Loucy (cell line): ENCODE data around the gene HADH.
"Not testable (repeated sequence)": the region's sequence is repeated elsewhere in the genome, so short reads cannot be mapped to it uniquely, and the experiment has no call there.

Experiments
- H2AFZ ChIP-seq: fragments of 200-600 bp; sonication (generic); 2 replicates; pipeline ENCODE4 v1.6.0; 2016; ENCODE audit warnings: antibody characterized with exemption, mild to moderate bottlenecking, low read length, moderate library complexity
- H3F3A ChIP-seq: fragments of 200-600 bp; 2 replicates; pipeline ENCODE4 v1.6.0; 2016; ENCODE audit warnings: antibody characterized with exemption, low read depth, mild to moderate bottlenecking
- H3K27me3 ChIP-seq: fragments of 200-600 bp; sonication (generic); 2 replicates; pipeline ENCODE4 v1.6.1; 2014; ENCODE audit warnings: low read length, mild to moderate bottlenecking; ENCODE audit not compliant: insufficient read depth, poor library complexity, severe bottlenecking
- H3K36me3 ChIP-seq: fragments of 200-600 bp; sonication (generic); 2 replicates; pipeline ENCODE4 v1.6.1; 2016; ENCODE audit warnings: low read length; ENCODE audit not compliant: insufficient read depth
- H3K4me1 ChIP-seq: fragments of 200-600 bp; sonication (generic); 2 replicates; pipeline ENCODE4 v1.5.1; 2014; ENCODE audit warnings: low read length, mild to moderate bottlenecking; ENCODE audit not compliant: insufficient read depth, poor library complexity, severe bottlenecking
- H3K4me2 ChIP-seq: fragments of 200-600 bp; sonication (generic); 2 replicates; pipeline ENCODE4 v1.6.0; 2014; ENCODE audit warnings: antibody characterized with exemption, low read length, low read depth, mild to moderate bottlenecking; ENCODE audit not compliant: poor library complexity, severe bottlenecking
- H3K4me3 ChIP-seq: fragments of 200-600 bp; sonication (generic); 2 replicates; pipeline ENCODE4 v1.5.1; 2014; ENCODE audit warnings: low read length, mild to moderate bottlenecking, mixed read lengths; ENCODE audit not compliant: poor library complexity, severe bottlenecking
- H3K79me2 ChIP-seq: fragments of 200-600 bp; sonication (generic); 2 replicates; pipeline ENCODE4 v1.6.1; 2014; ENCODE audit warnings: low read length; ENCODE audit not compliant: insufficient read depth
- H3K9ac ChIP-seq: fragments of 200-600 bp; sonication (generic); 2 replicates; pipeline ENCODE4 v1.6.0; 2014; ENCODE audit warnings: mild to moderate bottlenecking, low read depth, low read length, moderate library complexity; ENCODE audit not compliant: poor library complexity, severe bottlenecking
- H3K9me2 ChIP-seq: fragments of 200-600 bp; sonication (generic); replicated peaks from 2 replicates; pipeline ENCODE4 v1.6.1; 2016; ENCODE audit warnings: low read depth, low read length, mixed read lengths
- H3K9me3 ChIP-seq: fragments of 200-600 bp; sonication (generic); 2 replicates; pipeline ENCODE4 v1.6.1; 2014; ENCODE audit warnings: mild to moderate bottlenecking, antibody characterized with exemption, low read length, low read depth; ENCODE audit not compliant: insufficient read depth
- H4K20me1 ChIP-seq: fragments of 200-600 bp; sonication (generic); 2 replicates; pipeline ENCODE4 v1.6.0; 2014; ENCODE audit warnings: antibody characterized with exemption, low read length, mild to moderate bottlenecking; ENCODE audit not compliant: insufficient read depth, poor library complexity, severe bottlenecking
- EZH2phosphoT487 ChIP-seq: fragments of 200-600 bp; IDR thresholded peaks from 2 replicates; pipeline ENCODE4 v1.6.1; 2018; ENCODE audit warnings: antibody characterized with exemption, mild to moderate bottlenecking, moderate library complexity, borderline replicate concordance
- TF ChIP-seq, protein P1 (sequence below): fragments of 200-600 bp; sonication (generic); conservative IDR thresholded peaks from 2 replicates; pipeline ENCODE4 v1.5.1; 2014; ENCODE audit warnings: mild to moderate bottlenecking, antibody characterized with exemption, low read length

The HADH gene

DNA sequence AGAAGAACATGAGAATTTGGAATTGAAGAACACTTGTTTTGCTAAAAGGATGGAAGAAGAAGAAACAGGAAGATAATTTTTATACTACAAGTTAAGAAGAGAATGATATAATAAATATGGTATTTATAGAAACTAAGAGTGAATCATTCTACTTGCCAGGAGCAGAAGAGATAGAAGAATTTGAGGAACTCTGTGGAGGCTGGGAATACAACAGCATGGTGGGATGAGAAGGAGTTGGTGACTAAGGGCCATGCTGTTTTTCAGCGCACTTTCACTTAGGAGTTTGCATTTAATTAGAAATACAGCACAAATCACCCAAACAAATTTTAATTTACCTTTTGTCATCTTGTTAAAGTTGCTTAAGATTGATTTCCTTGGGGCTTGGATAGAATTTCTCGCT lies 20.5 kb downstream of the HADH start:
- TF ChIP-seq, protein P1, sequence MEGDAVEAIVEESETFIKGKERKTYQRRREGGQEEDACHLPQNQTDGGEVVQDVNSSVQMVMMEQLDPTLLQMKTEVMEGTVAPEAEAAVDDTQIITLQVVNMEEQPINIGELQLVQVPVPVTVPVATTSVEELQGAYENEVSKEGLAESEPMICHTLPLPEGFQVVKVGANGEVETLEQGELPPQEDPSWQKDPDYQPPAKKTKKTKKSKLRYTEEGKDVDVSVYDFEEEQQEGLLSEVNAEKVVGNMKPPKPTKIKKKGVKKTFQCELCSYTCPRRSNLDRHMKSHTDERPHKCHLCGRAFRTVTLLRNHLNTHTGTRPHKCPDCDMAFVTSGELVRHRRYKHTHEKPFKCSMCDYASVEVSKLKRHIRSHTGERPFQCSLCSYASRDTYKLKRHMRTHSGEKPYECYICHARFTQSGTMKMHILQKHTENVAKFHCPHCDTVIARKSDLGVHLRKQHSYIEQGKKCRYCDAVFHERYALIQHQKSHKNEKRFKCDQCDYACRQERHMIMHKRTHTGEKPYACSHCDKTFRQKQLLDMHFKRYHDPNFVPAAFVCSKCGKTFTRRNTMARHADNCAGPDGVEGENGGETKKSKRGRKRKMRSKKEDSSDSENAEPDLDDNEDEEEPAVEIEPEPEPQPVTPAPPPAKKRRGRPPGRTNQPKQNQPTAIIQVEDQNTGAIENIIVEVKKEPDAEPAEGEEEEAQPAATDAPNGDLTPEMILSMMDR = no peak
- no peak for TF ChIP-seq EZH2phosphoT487
- no peak overlapping the region for H3K4me3 ChIP-seq

DNA sequence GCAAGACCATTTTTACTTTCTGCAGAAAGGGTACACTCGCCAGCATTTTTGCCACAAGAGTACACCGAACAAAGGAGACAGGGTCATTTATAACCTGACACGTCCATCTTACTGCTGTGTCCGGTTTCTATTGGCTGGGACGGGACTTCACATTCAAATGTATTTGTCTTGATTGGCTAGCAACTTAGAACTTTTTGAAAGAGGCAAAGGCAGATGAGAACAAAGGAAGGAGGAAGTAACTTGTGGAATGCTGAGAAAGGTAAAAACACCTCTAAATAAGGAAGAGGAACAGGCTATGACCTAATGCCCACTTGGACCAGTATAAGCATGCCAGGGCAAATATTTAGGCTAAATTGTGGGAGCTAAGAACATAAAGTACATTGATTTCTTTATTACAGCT lies 22.7 kb downstream of the HADH start:
- not testable (repeated sequence) for H3K4me1 ChIP-seq

More for the DNA sequence above, 20.5 kb downstream of the HADH start:
- Histone ChIP-seq H3K9me3 (no peaks in the 10 kb centered on the region), H3K4me1 (no peaks in the 10 kb centered on the region), H3K9me2 (no peaks in the 10 kb centered on the region), H3K36me3 (peaks cover 30% of the 10 kb centered on the region; the same call in 1 of the 2 replicates), H3F3A (no peaks in the 10 kb centered on the region), H3K79me2 (peaks cover 3% of the 10 kb centered on the region; the same call in 1 of the 2 replicates), H3K9ac (no peak overlapping the region), H3K27me3 (no peaks in the 10 kb centered on the region), H4K20me1 (no peaks in the 10 kb centered on the region), H3K4me2 (no peak overlapping the region), H2AFZ (no peak overlapping the region)

DNA sequence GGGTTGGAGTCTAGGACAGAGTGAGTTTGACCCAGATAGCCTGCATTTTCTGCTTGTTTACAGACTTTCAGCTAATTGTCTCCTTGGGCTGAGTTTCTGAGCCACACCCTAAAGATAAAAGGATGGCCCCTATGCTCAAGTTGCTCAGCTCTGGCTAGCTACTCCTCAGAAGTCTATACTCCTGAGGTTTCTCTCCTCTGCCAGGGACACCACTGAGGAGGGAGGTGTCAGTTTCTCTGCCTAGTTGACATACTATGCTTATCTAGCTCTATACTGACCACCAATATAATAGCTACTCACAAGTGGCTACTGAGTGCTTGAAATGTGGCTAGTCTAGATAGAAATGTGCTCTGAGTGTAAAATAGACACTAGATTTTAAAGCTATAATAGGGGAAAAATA lies 23.6 kb downstream of the HADH start:
- Histone ChIP-seq H3K4me1 (no peaks in the 10 kb centered on the region), H3K27me3 (no peaks in the 10 kb centered on the region), H3K4me2 (no peak overlapping the region)

More for the DNA sequence above, 22.7 kb downstream of the HADH start:
- H3K9me2 ChIP-seq, H3F3A ChIP-seq, H3K9ac ChIP-seq, H3K9me3 ChIP-seq, H3K27me3 ChIP-seq, H3K79me2 ChIP-seq, H3K4me3 ChIP-seq, H4K20me1 ChIP-seq, H2AFZ ChIP-seq, H3K4me2 ChIP-seq: not testable (repeated sequence)
- H3K36me3 ChIP-seq = peaks cover 51% of the 10 kb centered on the region; the same call in 1 of the 2 replicates

DNA sequence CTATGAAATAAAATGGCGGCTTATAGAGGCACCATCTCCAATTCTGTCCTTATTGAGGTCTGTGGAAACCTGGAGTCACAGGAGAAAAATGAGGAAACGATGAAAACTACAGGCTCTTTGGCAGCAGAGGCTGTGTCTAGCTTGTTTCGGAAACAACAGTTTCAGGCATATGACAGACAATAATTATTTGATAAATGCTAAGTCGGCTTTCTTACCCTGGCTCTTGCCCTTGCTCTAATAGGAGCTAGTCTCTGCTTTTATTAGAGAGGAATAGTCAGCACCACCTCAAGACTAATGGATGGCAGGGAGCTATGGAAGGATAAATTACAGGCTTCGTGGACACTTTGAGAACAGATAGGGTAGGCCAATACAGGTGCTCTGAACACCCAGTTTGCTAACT lies 24.3 kb downstream of the HADH start:
- Histone ChIP-seq H3K4me2 (no peak overlapping the region), H4K20me1 (no peaks in the 10 kb centered on the region), H3K27me3 (no peaks in the 10 kb centered on the region), H3F3A (no peaks in the 10 kb centered on the region), H3K9me3 (no peaks in the 10 kb centered on the region), H3K4me1 (no peaks in the 10 kb centered on the region), H3K36me3 (peaks cover 55% of the 10 kb centered on the region; the same call in 1 of the 2 replicates), H3K4me3 (no peak overlapping the region), H2AFZ (no peak overlapping the region), H3K79me2 (no peaks in the 10 kb centered on the region), H3K9ac (no peak overlapping the region), H3K9me2 (no peaks in the 10 kb centered on the region)
- TF ChIP-seq EZH2phosphoT487 = no peak
- TF ChIP-seq, protein P1 = no peak

More for the DNA sequence above, 23.6 kb downstream of the HADH start:
- H3K9ac ChIP-seq = no peak overlapping the region
- no peaks in the 10 kb centered on the region for H3K9me2 ChIP-seq
- H3K4me3 ChIP-seq = no peak overlapping the region
- no peaks in the 10 kb centered on the region for H3K9me3 ChIP-seq
- H4K20me1 ChIP-seq = no peaks in the 10 kb centered on the region
- peaks cover 54% of the 10 kb centered on the region; the same call in 1 of the 2 replicates for H3K36me3 ChIP-seq
- H2AFZ ChIP-seq = no peak overlapping the region
- TF ChIP-seq, protein P1 = no peak
- no peak for TF ChIP-seq EZH2phosphoT487
- no peaks in the 10 kb centered on the region for H3F3A ChIP-seq
- H3K79me2 ChIP-seq = no peaks in the 10 kb centered on the region; the same call in 1 of the 2 replicates
